ENCODE measurements around the gene FBXO7.

The FBXO7 gene

GRCh38 chr22:32520612-32521011 lies 46.0 kb downstream of the FBXO7 start:
- DNase-seq (ENCODE audit: low read depth) = no peak
- TF ChIP-seq CTCF (conservative IDR thresholded peaks at IDR 0.05; ENCODE audit: control insufficient read depth, insufficient read depth, low read depth, low read length) = no peak

GRCh38 chr22:32522237-32522636 lies 47.6 kb downstream of the FBXO7 start:
- no peak overlapping the region for H3K4me3 ChIP-seq (ENCODE audit: control insufficient read depth, low read depth, low read length)
- no peak for TF ChIP-seq CTCF (conservative IDR thresholded peaks at IDR 0.05; ENCODE audit: control insufficient read depth, insufficient read depth, low read depth, low read length)
- DNase-seq (ENCODE audit: low read depth) = no peak

More at GRCh38 chr22:32520612-32521011, 46.0 kb downstream of the FBXO7 start:
- H3K4me3 ChIP-seq (ENCODE audit: control insufficient read depth, low read depth, low read length) = no peak overlapping the region

- DNase-seq (ENCODE audit: low read depth) = no peak
- no peak overlapping the region for H3K4me3 ChIP-seq (ENCODE audit: control insufficient read depth, low read depth, low read length)
- no peak for TF ChIP-seq CTCF (conservative IDR thresholded peaks at IDR 0.05; ENCODE audit: control insufficient read depth, insufficient read depth, low read depth, low read length)
These were observed 53.1 kb downstream of the FBXO7 start for GRCh38 chr22:32527756-32528155.

GRCh38 chr22:32528316-32528715 lies 53.7 kb downstream of the FBXO7 start:
- no peak for TF ChIP-seq CTCF (conservative IDR thresholded peaks at IDR 0.05; ENCODE audit: control insufficient read depth, insufficient read depth, low read depth, low read length)
- no peak for DNase-seq (ENCODE audit: low read depth)
- no peak overlapping the region for H3K4me3 ChIP-seq (ENCODE audit: control insufficient read depth, low read depth, low read length)

- peak; percentile 86 for DNase-seq (ENCODE audit: low read depth)
- TF ChIP-seq CTCF (conservative IDR thresholded peaks at IDR 0.05; ENCODE audit: control insufficient read depth, insufficient read depth, low read depth, low read length) = peak; percentile 85
- no peak overlapping the region for H3K4me3 ChIP-seq (ENCODE audit: control insufficient read depth, low read depth, low read length)
These were observed 54.7 kb downstream of the FBXO7 start for GRCh38 chr22:32528984-32529982.

GRCh38 chr22:32531228-32531627 lies 56.6 kb downstream of the FBXO7 start:
- no peak for TF ChIP-seq CTCF (conservative IDR thresholded peaks at IDR 0.05; ENCODE audit: control insufficient read depth, insufficient read depth, low read depth, low read length)
- peak; percentile 34 for DNase-seq (ENCODE audit: low read depth)

More at GRCh38 chr22:32531228-32531627, 56.6 kb downstream of the FBXO7 start:
- no peak overlapping the region for H3K4me3 ChIP-seq (ENCODE audit: control insufficient read depth, low read depth, low read length)
